C4-2B (cell line): ENCODE results near the gene PROM1.

Experiments
- ZFX ChIP-seq: fragments of 450-650 bp; IDR thresholded peaks from 2 replicates; pipeline ENCODE4 v1.6.1; 2017
- TF ChIP-seq, protein P1 (sequence below): fragments of 450-650 bp; conservative IDR thresholded peaks from 2 replicates; pipeline ENCODE4 v1.5.1; 2017; ENCODE audit warnings: mild to moderate bottlenecking

GRCh38 chr4:15983610-15984009 is 100.2 kb downstream of the PROM1 start:
- TF ChIP-seq, protein P1, sequence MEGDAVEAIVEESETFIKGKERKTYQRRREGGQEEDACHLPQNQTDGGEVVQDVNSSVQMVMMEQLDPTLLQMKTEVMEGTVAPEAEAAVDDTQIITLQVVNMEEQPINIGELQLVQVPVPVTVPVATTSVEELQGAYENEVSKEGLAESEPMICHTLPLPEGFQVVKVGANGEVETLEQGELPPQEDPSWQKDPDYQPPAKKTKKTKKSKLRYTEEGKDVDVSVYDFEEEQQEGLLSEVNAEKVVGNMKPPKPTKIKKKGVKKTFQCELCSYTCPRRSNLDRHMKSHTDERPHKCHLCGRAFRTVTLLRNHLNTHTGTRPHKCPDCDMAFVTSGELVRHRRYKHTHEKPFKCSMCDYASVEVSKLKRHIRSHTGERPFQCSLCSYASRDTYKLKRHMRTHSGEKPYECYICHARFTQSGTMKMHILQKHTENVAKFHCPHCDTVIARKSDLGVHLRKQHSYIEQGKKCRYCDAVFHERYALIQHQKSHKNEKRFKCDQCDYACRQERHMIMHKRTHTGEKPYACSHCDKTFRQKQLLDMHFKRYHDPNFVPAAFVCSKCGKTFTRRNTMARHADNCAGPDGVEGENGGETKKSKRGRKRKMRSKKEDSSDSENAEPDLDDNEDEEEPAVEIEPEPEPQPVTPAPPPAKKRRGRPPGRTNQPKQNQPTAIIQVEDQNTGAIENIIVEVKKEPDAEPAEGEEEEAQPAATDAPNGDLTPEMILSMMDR, result no peak
- TF ChIP-seq ZFX, result no peak
